Skin epidermis (tissue), 12 donors: ENCODE data around the gene TIAM1.

Source experiments
- H3K27ac ChIP-seq, 21 experiments: fragments of 200-600 bp; sonication (generic) in 11 of 21; one replicate each; pipeline ENCODE4 v1.5.0; 2020; ENCODE audit warnings: mild to moderate bottlenecking in 3 of 21, inconsistent platforms in 2 of 21, moderate library complexity in 2 of 21
- H3K4me3 ChIP-seq, 7 experiments: fragments of 200-600 bp; sonication (generic) in 2 of 7; one replicate each; pipeline ENCODE4 v1.5.0; 2020; ENCODE audit warnings: inconsistent platforms in 2 of 7, mild to moderate bottlenecking in 2 of 7, moderate library complexity in 1 of 7

TIAM1 gene

DNA sequence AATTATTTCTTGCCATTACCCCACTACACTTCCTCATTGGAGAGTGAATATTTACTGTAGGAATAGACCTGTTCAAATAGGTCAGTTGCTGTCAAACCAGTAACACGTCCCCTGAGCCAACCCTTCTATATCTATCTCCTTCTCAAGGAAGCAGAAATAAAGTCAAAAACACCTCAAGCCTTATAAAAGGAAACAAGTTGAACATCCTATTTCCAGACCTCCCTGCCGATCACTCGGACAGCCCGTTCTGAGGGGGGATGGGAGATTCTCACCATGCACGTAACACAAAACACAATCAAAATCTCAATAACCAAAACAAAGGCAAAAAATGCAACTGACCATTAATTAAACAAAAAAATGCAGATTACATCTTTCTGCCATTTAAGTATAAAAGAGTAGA is 184.3 kb downstream of the TIAM1 start:
- peak overlapping the region in 5 of 21 experiments; percentile 11 to 77 (median 40) for H3K27ac ChIP-seq
- no peak overlapping the region for H3K4me3 ChIP-seq

DNA sequence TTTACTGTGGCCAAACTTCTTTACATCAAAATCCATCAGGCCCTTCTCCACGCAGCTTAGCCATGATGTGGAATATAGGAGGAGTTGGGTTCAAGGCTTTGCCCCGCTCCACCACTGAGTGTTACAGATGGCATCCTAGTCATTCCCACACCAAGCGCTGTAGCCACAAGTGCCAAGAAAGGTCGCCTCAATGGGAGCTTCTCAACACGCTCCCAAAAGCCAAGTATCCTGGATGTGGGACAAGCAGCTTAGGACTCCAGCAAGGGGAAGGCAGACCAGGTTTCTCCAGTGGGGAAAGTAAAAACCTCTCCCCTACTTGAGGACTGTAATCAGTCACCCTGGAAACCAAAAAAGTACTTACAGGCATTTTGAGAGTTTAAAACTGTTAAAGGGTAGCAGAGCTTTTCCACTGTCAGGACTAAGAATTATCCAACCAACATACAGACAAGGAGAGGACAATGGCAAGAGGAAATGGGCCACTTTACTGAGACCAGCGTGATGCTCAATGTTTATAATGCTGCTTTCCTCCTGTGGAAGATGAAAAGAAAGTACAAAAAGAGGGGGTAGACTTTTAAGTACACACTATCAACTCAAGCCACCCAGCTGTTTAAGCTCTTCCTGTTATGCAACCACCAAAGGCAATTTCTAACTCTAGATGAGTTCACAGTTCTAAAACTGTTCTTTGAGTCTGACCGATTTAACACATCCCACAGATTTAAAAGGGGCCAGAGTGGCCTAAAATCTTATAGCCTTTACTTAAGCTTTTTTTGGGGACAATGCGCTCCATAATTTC is 185.1 kb downstream of the TIAM1 start:
- Histone ChIP-seq H3K4me3 (no peak overlapping the region), H3K27ac (peak overlapping the region in 6 of 21 experiments; percentile 3 to 77 (median 30))

- no peak overlapping the region for H3K4me3 ChIP-seq
- H3K27ac ChIP-seq = no peak overlapping the region
Observed at GRCh38 chr21:31157756-31158155, 186.3 kb downstream of the TIAM1 start.

DNA sequence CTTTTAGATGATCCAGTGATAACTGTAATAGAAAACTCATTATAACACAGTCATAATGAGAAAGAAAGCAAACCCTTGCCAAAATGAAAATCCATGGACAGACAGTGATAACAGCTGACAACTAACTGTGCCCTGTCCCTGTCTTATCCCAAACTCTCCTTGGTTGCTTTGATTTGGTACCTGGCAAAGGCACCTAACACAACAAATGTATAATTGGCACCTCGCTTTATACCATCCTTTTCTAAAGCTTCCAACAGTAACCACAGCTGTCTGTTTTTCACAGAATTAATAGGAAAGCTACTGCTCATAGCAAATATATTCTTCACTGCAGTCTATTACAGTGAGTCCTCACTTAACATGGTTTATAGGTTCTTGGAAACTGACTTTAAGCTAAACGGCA is 187.4 kb downstream of the TIAM1 start:
- Histone ChIP-seq H3K27ac (no peak overlapping the region), H3K4me3 (no peak overlapping the region)

- no peak overlapping the region for H3K27ac ChIP-seq
Observed at GRCh38 chr21:31156169-31156568, 187.9 kb downstream of the TIAM1 start.

GRCh38 chr21:31151156-31152045 is 192.7 kb downstream of the TIAM1 start:
- Histone ChIP-seq H3K27ac (no peak overlapping the region), H3K4me3 (no peak overlapping the region)

More at GRCh38 chr21:31156169-31156568, 187.9 kb downstream of the TIAM1 start:
- H3K4me3 ChIP-seq = no peak overlapping the region

DNA sequence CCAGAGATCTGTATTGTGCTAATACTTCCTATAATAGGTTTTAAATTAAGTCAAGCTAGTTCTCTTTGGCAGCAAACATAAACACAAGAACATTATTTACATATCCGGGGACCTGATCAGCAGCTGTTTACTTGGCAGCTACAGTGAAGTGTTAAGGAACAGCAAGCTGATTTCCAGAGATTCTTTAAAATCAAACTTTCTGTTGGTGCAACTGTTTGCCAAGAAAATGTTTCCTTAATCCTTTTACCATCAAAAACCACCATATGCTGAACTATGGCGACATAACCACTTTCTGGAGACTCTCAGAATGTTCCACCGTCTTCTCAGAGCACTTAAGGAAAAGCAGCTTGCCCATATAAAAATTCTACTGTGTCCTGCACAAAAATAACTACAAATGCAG is 198.8 kb downstream of the TIAM1 start:
- H3K27ac ChIP-seq = no peak overlapping the region

DNA sequence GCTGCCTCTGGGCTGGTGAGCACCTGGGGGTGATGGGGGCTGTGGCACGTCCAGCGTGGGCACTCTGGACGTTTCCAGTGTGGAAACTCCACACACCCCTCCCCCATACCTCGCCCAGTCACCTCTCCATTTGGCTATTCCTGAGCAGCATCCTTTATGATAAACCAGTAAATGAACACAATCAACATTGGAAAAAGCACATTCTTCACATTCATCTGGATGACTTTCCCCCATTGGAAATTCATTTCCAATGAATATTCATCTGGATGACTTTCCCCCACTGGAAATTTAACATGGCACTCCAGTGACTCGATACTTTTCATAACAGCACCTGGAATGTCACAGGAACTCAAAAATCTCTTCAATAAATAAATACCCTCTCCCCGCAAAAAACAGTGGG is 201.0 kb downstream of the TIAM1 start:
- no peak overlapping the region for H3K4me3 ChIP-seq
- no peak overlapping the region for H3K27ac ChIP-seq

More for the DNA sequence above, 198.8 kb downstream of the TIAM1 start:
- H3K4me3 ChIP-seq = no peak overlapping the region

GRCh38 chr21:31142600-31142999 is 201.5 kb downstream of the TIAM1 start:
- Histone ChIP-seq H3K4me3 (no peak overlapping the region), H3K27ac (no peak overlapping the region)

GRCh38 chr21:31141389-31142000 is 202.6 kb downstream of the TIAM1 start:
- no peak overlapping the region for H3K4me3 ChIP-seq

DNA sequence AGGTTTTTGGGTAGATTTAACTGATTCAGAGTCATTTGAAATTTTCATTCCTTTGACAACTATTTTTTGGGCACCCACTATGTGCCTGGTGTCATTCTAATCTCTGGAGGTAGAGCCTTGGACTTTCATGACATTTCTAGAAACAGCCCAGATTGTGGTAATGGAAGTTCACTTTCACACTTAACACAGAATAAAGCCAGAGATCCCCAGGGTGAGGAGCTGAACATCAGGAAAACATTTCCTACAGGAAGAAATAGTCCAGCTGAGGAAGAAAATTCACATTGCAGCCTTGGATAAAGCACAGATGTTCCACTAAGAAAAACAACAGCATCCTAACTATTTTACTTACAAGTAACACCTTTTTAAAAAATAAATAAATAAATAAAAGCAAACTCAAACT is 203.4 kb downstream of the TIAM1 start:
- H3K4me3 ChIP-seq = no peak overlapping the region
- no peak overlapping the region for H3K27ac ChIP-seq

More at GRCh38 chr21:31141389-31142000, 202.6 kb downstream of the TIAM1 start:
- no peak overlapping the region for H3K27ac ChIP-seq

- Histone ChIP-seq H3K4me3 (no peak overlapping the region), H3K27ac (no peak overlapping the region)
Observed at GRCh38 chr21:31140025-31140424, 204.0 kb downstream of the TIAM1 start.

- no peak overlapping the region for H3K4me3 ChIP-seq
- H3K27ac ChIP-seq = no peak overlapping the region
Observed at GRCh38 chr21:31137960-31138359, 206.1 kb downstream of the TIAM1 start.

GRCh38 chr21:31136891-31137290 is 207.2 kb downstream of the TIAM1 start:
- H3K4me3 ChIP-seq = no peak overlapping the region
- no peak overlapping the region for H3K27ac ChIP-seq

DNA sequence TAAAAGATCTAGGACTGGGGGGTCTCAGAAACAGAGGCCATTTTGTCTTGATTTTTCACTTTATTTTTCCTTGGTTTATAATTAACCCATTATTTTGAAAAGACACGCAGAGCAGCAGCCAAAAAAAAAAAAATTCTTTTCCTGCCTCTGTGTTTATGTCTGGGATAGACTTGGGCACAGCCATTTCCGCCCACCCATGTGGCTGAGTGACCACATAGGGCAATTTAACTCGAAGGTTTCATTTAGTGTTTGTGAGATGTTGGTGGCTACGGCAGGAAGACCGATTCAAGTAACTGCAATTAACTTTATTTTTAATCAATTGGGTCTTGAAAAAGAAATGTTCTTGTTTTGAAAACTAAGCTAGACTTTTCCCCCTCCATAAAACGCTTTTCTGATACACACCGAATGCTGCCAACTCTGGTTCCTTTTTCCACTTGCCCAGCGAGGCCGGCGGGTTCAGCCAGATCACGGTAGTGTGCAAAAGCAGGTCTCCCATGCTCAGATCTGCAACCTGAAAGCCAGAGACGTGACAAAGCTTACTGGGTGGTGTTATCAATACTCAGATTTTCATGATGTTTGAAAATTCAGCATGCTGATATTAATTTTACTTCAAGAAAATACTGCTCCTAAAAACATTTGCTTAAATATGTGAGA is 208.4 kb downstream of the TIAM1 start:
- Histone ChIP-seq H3K27ac (peak overlapping the region in 1 of 21 experiments; percentile 36), H3K4me3 (no peak overlapping the region)

- Histone ChIP-seq H3K4me3 (no peak overlapping the region), H3K27ac (peak overlapping the region in 2 of 21 experiments; percentile 7 to 9)
Observed at GRCh38 chr21:31133243-31133830, 210.7 kb downstream of the TIAM1 start.

GRCh38 chr21:31132574-31133242 is 211.4 kb downstream of the TIAM1 start:
- no peak overlapping the region for H3K4me3 ChIP-seq
- H3K27ac ChIP-seq = peak overlapping the region in 3 of 21 experiments; percentile 2 to 9 (median 7)

DNA sequence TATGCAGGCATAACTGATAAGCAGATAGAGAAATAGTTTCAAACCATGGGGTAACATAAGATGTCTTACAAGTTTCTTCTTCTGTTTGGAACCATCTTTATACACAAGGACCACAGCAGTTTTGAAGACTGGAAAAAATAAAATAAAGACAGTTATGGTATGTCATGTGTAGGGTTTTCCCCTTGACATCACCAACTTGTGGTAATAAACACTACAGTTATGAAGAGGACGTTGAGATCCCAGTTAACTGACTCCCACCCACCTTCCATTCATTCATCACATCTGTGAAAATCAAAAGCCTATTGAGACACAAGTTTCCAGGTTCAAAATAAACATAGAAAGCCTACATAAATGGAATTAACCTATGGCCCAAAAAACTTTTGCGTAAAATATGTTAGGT is 213.2 kb downstream of the TIAM1 start:
- Histone ChIP-seq H3K27ac (no peak overlapping the region), H3K4me3 (no peak overlapping the region)

GRCh38 chr21:31128234-31128633 is 215.8 kb downstream of the TIAM1 start:
- Histone ChIP-seq H3K4me3 (no peak overlapping the region), H3K27ac (no peak overlapping the region)
